Kidney epithelial cell (primary cell): ENCODE measurements around the gene IGSF21. TPM values are rescaled to one million over a fixed set of nuclear protein-coding genes. Genes with fewer than 3 reads are reported as not detected.

Experiments
- DNase-seq: peaks from one replicate; pipeline ENCODE4 v3.0.0-alpha.2; 2010; ENCODE audit warnings: low read depth
- H3K27me3 ChIP-seq: 2 replicates; pipeline ENCODE4 v1.6.0; 2011; ENCODE audit warnings: low read length; ENCODE audit not compliant: control insufficient read depth, insufficient read depth
- H3K36me3 ChIP-seq: 2 replicates; pipeline ENCODE4 v1.5.1; 2011; ENCODE audit warnings: low read length; ENCODE audit not compliant: control insufficient read depth, insufficient read depth
- H3K4me3 ChIP-seq: 2 replicates; pipeline ENCODE4 v1.5.1; 2011; ENCODE audit warnings: low read depth, mild to moderate bottlenecking, control low read depth, low read length
- total RNA-seq: library from RNA; depleted of rRNA; stranded (reverse); fragments of >200 nt; gene quantifications from 2 replicates; pipeline ENCODE4 v1.2.3, GENCODE V29; 2015
- TF ChIP-seq, protein P1 (sequence below): IDR thresholded peaks from 2 replicates; pipeline ENCODE4 v1.5.1; 2011; ENCODE audit warnings: mild to moderate bottlenecking, moderate library complexity, low read length, control low read depth, inconsistent platforms; ENCODE audit not compliant: insufficient read depth, poor library complexity, severe bottlenecking

Gene IGSF21
- total RNA-seq, 1 donor from 2014 or later = not detected

DNA sequence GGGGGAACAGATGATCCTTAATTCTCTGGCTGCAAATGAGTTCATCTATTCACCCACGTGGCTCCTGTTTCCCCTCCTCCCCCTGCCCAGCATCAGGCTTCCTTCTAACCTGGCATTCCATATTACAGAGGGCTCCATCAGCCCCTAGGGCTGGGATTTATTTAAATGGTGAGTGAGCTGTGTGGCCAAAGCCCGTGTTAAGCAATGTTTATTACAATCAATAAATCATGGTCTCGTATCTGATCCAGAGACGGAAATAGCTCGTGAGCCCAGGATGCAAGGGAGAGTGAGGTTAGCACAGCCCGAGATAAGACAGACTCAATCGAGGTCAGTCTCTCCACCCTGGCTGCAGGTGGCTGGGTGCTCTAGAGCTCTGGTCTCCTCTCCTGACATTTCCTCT, 43.1 kb upstream of the IGSF21 start:
- Histone ChIP-seq H3K36me3 (no peaks in the 10 kb centered on the region), H3K27me3 (no peaks in the 10 kb centered on the region), H3K4me3 (no peak overlapping the region)
- no peak for DNase-seq
- TF ChIP-seq, protein P1, sequence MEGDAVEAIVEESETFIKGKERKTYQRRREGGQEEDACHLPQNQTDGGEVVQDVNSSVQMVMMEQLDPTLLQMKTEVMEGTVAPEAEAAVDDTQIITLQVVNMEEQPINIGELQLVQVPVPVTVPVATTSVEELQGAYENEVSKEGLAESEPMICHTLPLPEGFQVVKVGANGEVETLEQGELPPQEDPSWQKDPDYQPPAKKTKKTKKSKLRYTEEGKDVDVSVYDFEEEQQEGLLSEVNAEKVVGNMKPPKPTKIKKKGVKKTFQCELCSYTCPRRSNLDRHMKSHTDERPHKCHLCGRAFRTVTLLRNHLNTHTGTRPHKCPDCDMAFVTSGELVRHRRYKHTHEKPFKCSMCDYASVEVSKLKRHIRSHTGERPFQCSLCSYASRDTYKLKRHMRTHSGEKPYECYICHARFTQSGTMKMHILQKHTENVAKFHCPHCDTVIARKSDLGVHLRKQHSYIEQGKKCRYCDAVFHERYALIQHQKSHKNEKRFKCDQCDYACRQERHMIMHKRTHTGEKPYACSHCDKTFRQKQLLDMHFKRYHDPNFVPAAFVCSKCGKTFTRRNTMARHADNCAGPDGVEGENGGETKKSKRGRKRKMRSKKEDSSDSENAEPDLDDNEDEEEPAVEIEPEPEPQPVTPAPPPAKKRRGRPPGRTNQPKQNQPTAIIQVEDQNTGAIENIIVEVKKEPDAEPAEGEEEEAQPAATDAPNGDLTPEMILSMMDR = no peak

GRCh38 chr1:18066576-18066975, 41.0 kb upstream of the IGSF21 start:
- Histone ChIP-seq H3K36me3 (no peaks in the 10 kb centered on the region), H3K4me3 (no peak overlapping the region), H3K27me3 (no peaks in the 10 kb centered on the region)
- TF ChIP-seq, protein P1 = no peak
- no peak for DNase-seq

- no peak for DNase-seq
- TF ChIP-seq, protein P1 = no peak
- no peaks in the 10 kb centered on the region for H3K36me3 ChIP-seq
- H3K4me3 ChIP-seq = no peak overlapping the region
- no peaks in the 10 kb centered on the region for H3K27me3 ChIP-seq
Observed at GRCh38 chr1:18069903-18070302, 37.7 kb upstream of the IGSF21 start.

DNA sequence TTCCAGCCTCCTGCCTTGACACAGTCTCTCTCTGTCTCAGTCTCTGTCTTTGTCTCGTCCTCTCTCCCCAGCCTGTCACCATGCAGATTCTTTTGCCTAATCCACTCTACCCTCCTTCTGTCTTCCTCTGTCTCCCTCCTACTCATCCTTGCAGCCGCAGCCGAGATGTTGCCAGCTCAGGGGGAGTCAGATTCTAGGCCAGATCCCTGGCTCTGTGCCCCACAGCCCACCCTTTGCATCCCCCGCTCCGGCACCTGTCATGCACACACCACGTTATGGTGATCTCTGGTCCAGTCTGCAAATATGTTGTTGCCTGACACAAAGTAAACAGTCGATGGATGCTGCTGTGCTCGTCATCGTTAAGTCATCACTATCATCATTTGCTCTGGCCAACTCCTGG, 35.5 kb upstream of the IGSF21 start:
- DNase-seq = no peak
- Histone ChIP-seq H3K27me3 (no peaks in the 10 kb centered on the region), H3K4me3 (no peak overlapping the region)

GRCh38 chr1:18073066-18073642, 34.4 kb upstream of the IGSF21 start:
- no peak overlapping the region for H3K4me3 ChIP-seq
- TF ChIP-seq, protein P1 = no peak

More for the DNA sequence above, 35.5 kb upstream of the IGSF21 start:
- no peaks in the 10 kb centered on the region for H3K36me3 ChIP-seq
- TF ChIP-seq, protein P1 = no peak

GRCh38 chr1:18077657-18078215, 29.9 kb upstream of the IGSF21 start:
- no peak overlapping the region for H3K4me3 ChIP-seq
- TF ChIP-seq, protein P1 = no peak
- no peaks in the 10 kb centered on the region for H3K36me3 ChIP-seq
- DNase-seq = no peak
- H3K27me3 ChIP-seq = peaks cover 14% of the 10 kb centered on the region

More at GRCh38 chr1:18073066-18073642, 34.4 kb upstream of the IGSF21 start:
- DNase-seq = no peak
- Histone ChIP-seq H3K27me3 (no peaks in the 10 kb centered on the region), H3K36me3 (no peaks in the 10 kb centered on the region)
